ENCODE measurements around the gene TRIM24.

TRIM24 gene

GRCh38 chr7:138502023-138502767 lies 42.1 kb downstream of the TRIM24 start:
- peaks cover 4% of the 10 kb centered on the region for H3K36me3 ChIP-seq (ENCODE audit: control insufficient read depth, insufficient read depth, low read length)

GRCh38 chr7:138505361-138505873 lies 45.4 kb downstream of the TRIM24 start:
- no peaks in the 10 kb centered on the region for H3K27me3 ChIP-seq (ENCODE audit: control insufficient read depth, insufficient read depth, low read length)
- no peaks in the 10 kb centered on the region for H3K4me1 ChIP-seq (ENCODE audit: control insufficient read depth, insufficient read depth, low read length)
- H3K9ac ChIP-seq (ENCODE audit: low read depth, low read length): no peak overlapping the region
- peaks cover 12% of the 10 kb centered on the region for H3K36me3 ChIP-seq (ENCODE audit: control insufficient read depth, insufficient read depth, low read length)
- H3K9me3 ChIP-seq (ENCODE audit: control insufficient read depth, insufficient read depth, low read length): no peaks in the 10 kb centered on the region
- H3K4me3 ChIP-seq (ENCODE audit: low read depth, low read length): no peak overlapping the region

More at GRCh38 chr7:138502023-138502767, 42.1 kb downstream of the TRIM24 start:
- Histone ChIP-seq H3K4me1 (ENCODE audit: control insufficient read depth, insufficient read depth, low read length) (no peaks in the 10 kb centered on the region), H3K27me3 (ENCODE audit: control insufficient read depth, insufficient read depth, low read length) (no peaks in the 10 kb centered on the region), H3K9ac (ENCODE audit: low read depth, low read length) (no peak overlapping the region), H3K9me3 (ENCODE audit: control insufficient read depth, insufficient read depth, low read length) (no peaks in the 10 kb centered on the region), H3K4me3 (ENCODE audit: low read depth, low read length) (no peak overlapping the region)

- Histone ChIP-seq H3K9me3 (ENCODE audit: control insufficient read depth, insufficient read depth, low read length) (no peaks in the 10 kb centered on the region), H3K36me3 (ENCODE audit: control insufficient read depth, insufficient read depth, low read length) (peaks cover 18% of the 10 kb centered on the region), H3K9ac (ENCODE audit: low read depth, low read length) (no peak overlapping the region), H3K4me1 (ENCODE audit: control insufficient read depth, insufficient read depth, low read length) (no peaks in the 10 kb centered on the region), H3K27me3 (ENCODE audit: control insufficient read depth, insufficient read depth, low read length) (no peaks in the 10 kb centered on the region), H3K4me3 (ENCODE audit: low read depth, low read length) (no peak overlapping the region)
Measured at GRCh38 chr7:138506764-138507163, 46.7 kb downstream of the TRIM24 start.

- H3K9me3 ChIP-seq (ENCODE audit: control insufficient read depth, insufficient read depth, low read length): no peaks in the 10 kb centered on the region
- H3K4me1 ChIP-seq (ENCODE audit: control insufficient read depth, insufficient read depth, low read length): no peaks in the 10 kb centered on the region
- no peaks in the 10 kb centered on the region for H3K27me3 ChIP-seq (ENCODE audit: control insufficient read depth, insufficient read depth, low read length)
- H3K9ac ChIP-seq (ENCODE audit: low read depth, low read length): no peak overlapping the region
- peaks cover 32% of the 10 kb centered on the region for H3K36me3 ChIP-seq (ENCODE audit: control insufficient read depth, insufficient read depth, low read length)
- H3K4me3 ChIP-seq (ENCODE audit: low read depth, low read length): no peak overlapping the region
Measured at GRCh38 chr7:138510003-138510402, 49.9 kb downstream of the TRIM24 start.

GRCh38 chr7:138512092-138512858 lies 52.2 kb downstream of the TRIM24 start:
- Histone ChIP-seq H3K9ac (ENCODE audit: low read depth, low read length) (no peak overlapping the region), H3K4me1 (ENCODE audit: control insufficient read depth, insufficient read depth, low read length) (no peaks in the 10 kb centered on the region), H3K4me3 (ENCODE audit: low read depth, low read length) (no peak overlapping the region), H3K27me3 (ENCODE audit: control insufficient read depth, insufficient read depth, low read length) (no peaks in the 10 kb centered on the region), H3K36me3 (ENCODE audit: control insufficient read depth, insufficient read depth, low read length) (peaks cover 28% of the 10 kb centered on the region), H3K9me3 (ENCODE audit: control insufficient read depth, insufficient read depth, low read length) (no peaks in the 10 kb centered on the region)

- no peaks in the 10 kb centered on the region for H3K27me3 ChIP-seq (ENCODE audit: control insufficient read depth, insufficient read depth, low read length)
- no peaks in the 10 kb centered on the region for H3K9me3 ChIP-seq (ENCODE audit: control insufficient read depth, insufficient read depth, low read length)
- H3K36me3 ChIP-seq (ENCODE audit: control insufficient read depth, insufficient read depth, low read length): peaks cover 30% of the 10 kb centered on the region
- H3K4me1 ChIP-seq (ENCODE audit: control insufficient read depth, insufficient read depth, low read length): no peaks in the 10 kb centered on the region
- no peak overlapping the region for H3K4me3 ChIP-seq (ENCODE audit: low read depth, low read length)
- H3K9ac ChIP-seq (ENCODE audit: low read depth, low read length): no peak overlapping the region
Measured at GRCh38 chr7:138512885-138513284, 52.8 kb downstream of the TRIM24 start.

GRCh38 chr7:138513344-138513871 lies 53.3 kb downstream of the TRIM24 start:
- no peaks in the 10 kb centered on the region for H3K4me1 ChIP-seq (ENCODE audit: control insufficient read depth, insufficient read depth, low read length)
- no peak overlapping the region for H3K4me3 ChIP-seq (ENCODE audit: low read depth, low read length)
- peaks cover 34% of the 10 kb centered on the region for H3K36me3 ChIP-seq (ENCODE audit: control insufficient read depth, insufficient read depth, low read length)

GRCh38 chr7:138514044-138514443 lies 54.0 kb downstream of the TRIM24 start:
- Histone ChIP-seq H3K4me3 (ENCODE audit: low read depth, low read length) (no peak overlapping the region), H3K9me3 (ENCODE audit: control insufficient read depth, insufficient read depth, low read length) (no peaks in the 10 kb centered on the region), H3K9ac (ENCODE audit: low read depth, low read length) (no peak overlapping the region), H3K4me1 (ENCODE audit: control insufficient read depth, insufficient read depth, low read length) (no peaks in the 10 kb centered on the region), H3K36me3 (ENCODE audit: control insufficient read depth, insufficient read depth, low read length) (peaks cover 36% of the 10 kb centered on the region), H3K27me3 (ENCODE audit: control insufficient read depth, insufficient read depth, low read length) (no peaks in the 10 kb centered on the region)

More at GRCh38 chr7:138513344-138513871, 53.3 kb downstream of the TRIM24 start:
- H3K9ac ChIP-seq (ENCODE audit: low read depth, low read length): no peak overlapping the region
- no peaks in the 10 kb centered on the region for H3K9me3 ChIP-seq (ENCODE audit: control insufficient read depth, insufficient read depth, low read length)
- no peaks in the 10 kb centered on the region for H3K27me3 ChIP-seq (ENCODE audit: control insufficient read depth, insufficient read depth, low read length)

GRCh38 chr7:138515001-138515528 lies 55.0 kb downstream of the TRIM24 start:
- Histone ChIP-seq H3K27me3 (ENCODE audit: control insufficient read depth, insufficient read depth, low read length) (no peaks in the 10 kb centered on the region), H3K9me3 (ENCODE audit: control insufficient read depth, insufficient read depth, low read length) (no peaks in the 10 kb centered on the region), H3K9ac (ENCODE audit: low read depth, low read length) (no peak overlapping the region), H3K4me3 (ENCODE audit: low read depth, low read length) (no peak overlapping the region), H3K4me1 (ENCODE audit: control insufficient read depth, insufficient read depth, low read length) (no peaks in the 10 kb centered on the region), H3K36me3 (ENCODE audit: control insufficient read depth, insufficient read depth, low read length) (peaks cover 41% of the 10 kb centered on the region)

GRCh38 chr7:138519061-138519798 lies 59.2 kb downstream of the TRIM24 start:
- H3K36me3 ChIP-seq (ENCODE audit: control insufficient read depth, insufficient read depth, low read length): peaks cover 25% of the 10 kb centered on the region
- H3K9me3 ChIP-seq (ENCODE audit: control insufficient read depth, insufficient read depth, low read length): no peaks in the 10 kb centered on the region
- H3K4me1 ChIP-seq (ENCODE audit: control insufficient read depth, insufficient read depth, low read length): no peaks in the 10 kb centered on the region

GRCh38 chr7:138520742-138521141 lies 60.7 kb downstream of the TRIM24 start:
- Histone ChIP-seq H3K9me3 (ENCODE audit: control insufficient read depth, insufficient read depth, low read length) (no peaks in the 10 kb centered on the region), H3K9ac (ENCODE audit: low read depth, low read length) (no peak overlapping the region), H3K4me3 (ENCODE audit: low read depth, low read length) (no peak overlapping the region), H3K27me3 (ENCODE audit: control insufficient read depth, insufficient read depth, low read length) (no peaks in the 10 kb centered on the region), H3K36me3 (ENCODE audit: control insufficient read depth, insufficient read depth, low read length) (peaks cover 23% of the 10 kb centered on the region), H3K4me1 (ENCODE audit: control insufficient read depth, insufficient read depth, low read length) (no peaks in the 10 kb centered on the region)

More at GRCh38 chr7:138519061-138519798, 59.2 kb downstream of the TRIM24 start:
- Histone ChIP-seq H3K9ac (ENCODE audit: low read depth, low read length) (no peak overlapping the region), H3K4me3 (ENCODE audit: low read depth, low read length) (no peak overlapping the region), H3K27me3 (ENCODE audit: control insufficient read depth, insufficient read depth, low read length) (no peaks in the 10 kb centered on the region)

Data from iPS-15b (cell line).